HEK293 (cell line): ENCODE data around the gene ST3GAL2.

Source experiments
- CTCF ChIA-PET: fragments of 350-600 bp; formaldehyde crosslinking; extraction: SDS; loops from one replicate; lab custom pipeline; 2021; ENCODE audit warnings: antibody characterized with exemption; lab: Yijun Ruan, JAX
- POLR2A ChIA-PET: fragments of 300-600 bp; formaldehyde crosslinking; extraction: SDS; loops from one replicate; lab custom pipeline; 2020; ENCODE audit warnings: antibody characterized with exemption, inconsistent platforms; lab: Yijun Ruan, JAX
- H3K27ac ChIP-seq: fragments of 200-500 bp; sonication (Bioruptor generic); 2 replicates; pipeline ENCODE4 v1.5.1; 2014; ENCODE audit warnings: low read depth, low read length, control low read depth, inconsistent platforms; ENCODE audit errors: extremely low read depth
- H3K36me3 ChIP-seq, 2 experiments: fragments of 200-500 bp in 1 of 2; sonication (Bioruptor generic) in 1 of 2; 1 replicate in 1 of 2; 2 replicates in 1 of 2; pipeline ENCODE4 v1.5.1; 2014 to 2017; ENCODE audit warnings: inconsistent platforms in 2 of 2, low read length in 2 of 2; ENCODE audit not compliant: control insufficient read depth in 2 of 2, insufficient read depth in 1 of 2
- H3K4me1 ChIP-seq: fragments of 200-500 bp; sonication (Bioruptor generic); 2 replicates; pipeline ENCODE4 v1.5.1; 2014; ENCODE audit warnings: mild to moderate bottlenecking, low read length, inconsistent platforms; ENCODE audit not compliant: control insufficient read depth, insufficient read depth
- H3K4me3 ChIP-seq: 2 replicates; pipeline ENCODE4 v1.5.1; 2011; ENCODE audit warnings: low read depth, mild to moderate bottlenecking, control low read depth, low read length, moderate library complexity
- H3K9me3 ChIP-seq: fragments of 200-500 bp; sonication (Bioruptor generic); 2 replicates; pipeline ENCODE4 v1.5.1; 2014; ENCODE audit warnings: low read depth, low read length, inconsistent platforms; ENCODE audit not compliant: control insufficient read depth, insufficient read depth
- GLI2 ChIP-seq: fragments of 450-650 bp; formaldehyde crosslinking; IDR thresholded peaks from 2 replicates; pipeline ENCODE4; 2017; ENCODE audit warnings: missing biosample characterization, missing genetic modification characterization, low read depth, borderline replicate concordance
- KLF1 ChIP-seq: fragments of 450-650 bp; formaldehyde crosslinking; IDR thresholded peaks from 2 replicates; pipeline ENCODE4 v1.5.1; 2016; ENCODE audit warnings: missing biosample characterization, missing genetic modification characterization
- KLF7 ChIP-seq: fragments of 450-650 bp; formaldehyde crosslinking; IDR thresholded peaks from 2 replicates; pipeline ENCODE4 v1.5.1; 2016; ENCODE audit warnings: missing biosample characterization, missing genetic modification characterization, borderline replicate concordance
- MEIS1 ChIP-seq: sonication (generic); formaldehyde crosslinking; IDR thresholded peaks from 2 replicates; pipeline ENCODE4 v1.8.1; 2022; ENCODE audit warnings: missing genetic modification reagents, mild to moderate bottlenecking, borderline replicate concordance
- PRDM10 ChIP-seq: fragments of 450-650 bp; formaldehyde crosslinking; IDR thresholded peaks from 2 replicates; pipeline ENCODE4 v1.5.1; 2016; ENCODE audit warnings: missing biosample characterization, missing genetic modification characterization
- SETDB1 ChIP-seq: IDR thresholded peaks from one replicate; pipeline ENCODE4 v1.6.1; 2017; ENCODE audit warnings: mild to moderate bottlenecking, low read length, moderate library complexity, mixed read lengths; ENCODE audit not compliant: insufficient read length
- ZBTB17 ChIP-seq: fragments of 450-650 bp; formaldehyde crosslinking; IDR thresholded peaks from 2 replicates; pipeline ENCODE4 v1.5.1; 2016; ENCODE audit warnings: missing biosample characterization, missing genetic modification characterization
- ZNF16 ChIP-seq: fragments of 450-650 bp; formaldehyde crosslinking; IDR thresholded peaks from 2 replicates; pipeline ENCODE4 v1.5.1; 2016; ENCODE audit warnings: low read depth, missing biosample characterization, missing genetic modification characterization
- ZNF19 ChIP-seq: fragments of 450-650 bp; formaldehyde crosslinking; IDR thresholded peaks from 2 replicates; pipeline ENCODE4; 2016; ENCODE audit warnings: missing biosample characterization, missing genetic modification characterization, low read depth
- ZNF266 ChIP-seq: fragments of 450-650 bp; formaldehyde crosslinking; IDR thresholded peaks from 2 replicates; pipeline ENCODE4 v1.5.1; 2016; ENCODE audit warnings: missing biosample characterization, missing genetic modification characterization, low read depth
- ZNF302 ChIP-seq: fragments of 450-650 bp; formaldehyde crosslinking; IDR thresholded peaks from 2 replicates; pipeline ENCODE4 v1.5.1; 2016; ENCODE audit warnings: missing biosample characterization, missing genetic modification characterization, low read depth
- ZNF473 ChIP-seq: fragments of 450-650 bp; formaldehyde crosslinking; IDR thresholded peaks from 2 replicates; pipeline ENCODE4 v1.5.1; 2017; ENCODE audit warnings: missing biosample characterization, missing genetic modification characterization
- ZNF510 ChIP-seq: fragments of 450-650 bp; formaldehyde crosslinking; IDR thresholded peaks from 2 replicates; pipeline ENCODE4 v1.5.1; 2018; ENCODE audit warnings: mild to moderate bottlenecking, missing genetic modification characterization, missing biosample characterization; ENCODE audit not compliant: insufficient replicate concordance
- ZNF548 ChIP-seq: fragments of 450-650 bp; formaldehyde crosslinking; IDR thresholded peaks from 2 replicates; pipeline ENCODE4 v1.5.1; 2016; ENCODE audit warnings: missing biosample characterization, missing genetic modification characterization

ST3GAL2 gene

GRCh38 chr16:70364399-70364798, 74.5 kb downstream of the ST3GAL2 start (continued):
- TF ChIP-seq GLI2 (tag by site-specific recombination): no peak

DNA sequence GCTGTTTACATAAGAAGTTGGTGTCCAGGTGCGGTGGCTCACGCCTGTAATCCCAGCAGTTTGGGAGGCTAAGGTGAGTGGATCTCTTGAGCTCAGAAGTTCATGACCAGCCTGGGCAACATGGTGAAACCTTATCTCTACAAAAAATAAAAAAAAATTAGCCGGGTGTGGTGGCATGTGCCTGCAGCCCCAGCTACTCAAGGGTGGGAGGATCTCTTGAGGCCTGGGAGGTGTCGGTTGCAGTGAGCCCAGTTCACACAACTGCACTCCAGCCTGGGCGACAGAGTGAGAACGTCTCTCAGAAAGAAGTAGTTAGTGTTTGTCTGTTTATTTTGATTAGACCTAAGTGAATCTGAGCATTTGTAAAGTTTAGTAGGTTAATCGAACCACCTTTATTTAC, 79.3 kb downstream of the ST3GAL2 start:
- H3K36me3 ChIP-seq: peaks cover 67 to 87% of the 10 kb centered on the region in 2 experiments
- no peaks in the 10 kb centered on the region for H3K9me3 ChIP-seq
- H3K27ac ChIP-seq: no peak overlapping the region
- POLR2A ChIA-PET: interaction anchor here (0.7 to 2.8 kb wide), 4 partner anchors 11 to 71 kb away, joined by 3 to 13 read pairs (median 6); partner anchors contain the start of genes AARS1 and DDX19A
- no peak for TF ChIP-seq PRDM10 (tag by site-specific recombination)
- 0 out of 2 replicates have a peak, but pooled peaks have one; percentile 27 for TF ChIP-seq KLF1 (tag by site-specific recombination)
- TF ChIP-seq ZNF510: no peak
- no peak for TF ChIP-seq ZBTB17
- no peaks in the 10 kb centered on the region for H3K4me1 ChIP-seq
- CTCF ChIA-PET: interaction anchor here (1.5 kb wide), 1 partner anchor 10 kb away, joined by 4 read pairs; no protein-coding TSS in a partner anchor
- no peak overlapping the region for H3K4me3 ChIP-seq

- Histone ChIP-seq H3K9me3 (no peaks in the 10 kb centered on the region), H3K27ac (no peak overlapping the region), H3K4me1 (peaks cover 3% of the 10 kb centered on the region; the same call in 1 of the 2 replicates), H3K4me3 (no peak overlapping the region), H3K36me3 (peaks cover 20 to 39% of the 10 kb centered on the region in 2 experiments)
- ChIA-PET CTCF (interaction anchor here (0.6 kb wide), 1 partner anchor 50 kb away, joined by 3 read pairs; no protein-coding TSS in a partner anchor), POLR2A (no interaction called here)
- TF ChIP-seq ZNF473 (tag by site-specific recombination): no peak
Measured at GRCh38 chr16:70349783-70350182, 89.1 kb downstream of the ST3GAL2 start.

- peaks cover 17 to 33% of the 10 kb centered on the region in 2 experiments for H3K36me3 ChIP-seq
- ChIA-PET POLR2A (no interaction called here), CTCF (no interaction called here)
Measured at GRCh38 chr16:70348991-70349390, 89.9 kb downstream of the ST3GAL2 start.

GRCh38 chr16:70345840-70346239, 93.1 kb downstream of the ST3GAL2 start:
- CTCF ChIA-PET: no interaction called here
- TF ChIP-seq MEIS1 (CRISPR knock-in tag): no peak
- Histone ChIP-seq H3K9me3 (no peaks in the 10 kb centered on the region), H3K4me1 (peaks cover 3% of the 10 kb centered on the region; the same call in 1 of the 2 replicates), H3K4me3 (peak overlapping the region; percentile 92), H3K27ac (peak overlapping the region; percentile 78; the same call in 1 of the 2 replicates), H3K36me3 (peaks cover 9 to 19% of the 10 kb centered on the region in 2 experiments)
- POLR2A ChIA-PET: interaction anchor here (0.6 to 2.3 kb wide), 6 partner anchors 35 to 177 kb away, joined by 3 to 22 read pairs (median 6); partner anchors contain the start of genes AARS1, COG4, DDX19B and EXOSC6

More at GRCh38 chr16:70348991-70349390, 89.9 kb downstream of the ST3GAL2 start:
- Histone ChIP-seq H3K4me3 (no peak overlapping the region), H3K9me3 (no peaks in the 10 kb centered on the region), H3K4me1 (peaks cover 3% of the 10 kb centered on the region; the same call in 1 of the 2 replicates), H3K27ac (no peak overlapping the region)
- TF ChIP-seq ZNF548 (tag by site-specific recombination) (no peak), ZNF266 (tag by site-specific recombination) (no peak), ZNF302 (tag by site-specific recombination) (no peak), MEIS1 (CRISPR knock-in tag) (no peak), ZNF19 (tag by site-specific recombination) (no peak), SETDB1 (no peak), KLF7 (tag by site-specific recombination) (no peak), ZNF16 (tag by site-specific recombination) (no peak)
